ENCODE results near the gene PAX5.
"Not testable (repeated sequence)": the region's sequence is repeated elsewhere in the genome, so short reads cannot be mapped to it uniquely, and the experiment has no call there.

DNA sequence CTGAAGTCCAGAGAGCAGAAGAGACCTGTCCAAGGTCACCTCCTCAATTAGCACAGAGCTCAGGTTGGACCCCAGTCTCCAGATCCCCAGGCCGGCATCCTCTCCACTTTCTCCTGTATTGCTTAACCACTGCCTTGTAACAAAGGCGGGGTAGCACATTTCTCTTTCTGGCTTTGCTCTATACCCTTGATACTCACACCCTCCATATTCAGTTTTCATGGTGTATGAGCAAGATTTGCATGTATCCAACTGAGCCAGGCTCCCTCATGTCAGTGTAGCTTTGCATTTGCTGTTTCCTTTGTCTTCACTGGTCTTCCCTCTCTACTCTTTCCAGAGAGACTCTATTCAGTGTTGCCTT is 20.3 kb upstream of the PAX5 start:
- TF ChIP-seq, protein P1, sequence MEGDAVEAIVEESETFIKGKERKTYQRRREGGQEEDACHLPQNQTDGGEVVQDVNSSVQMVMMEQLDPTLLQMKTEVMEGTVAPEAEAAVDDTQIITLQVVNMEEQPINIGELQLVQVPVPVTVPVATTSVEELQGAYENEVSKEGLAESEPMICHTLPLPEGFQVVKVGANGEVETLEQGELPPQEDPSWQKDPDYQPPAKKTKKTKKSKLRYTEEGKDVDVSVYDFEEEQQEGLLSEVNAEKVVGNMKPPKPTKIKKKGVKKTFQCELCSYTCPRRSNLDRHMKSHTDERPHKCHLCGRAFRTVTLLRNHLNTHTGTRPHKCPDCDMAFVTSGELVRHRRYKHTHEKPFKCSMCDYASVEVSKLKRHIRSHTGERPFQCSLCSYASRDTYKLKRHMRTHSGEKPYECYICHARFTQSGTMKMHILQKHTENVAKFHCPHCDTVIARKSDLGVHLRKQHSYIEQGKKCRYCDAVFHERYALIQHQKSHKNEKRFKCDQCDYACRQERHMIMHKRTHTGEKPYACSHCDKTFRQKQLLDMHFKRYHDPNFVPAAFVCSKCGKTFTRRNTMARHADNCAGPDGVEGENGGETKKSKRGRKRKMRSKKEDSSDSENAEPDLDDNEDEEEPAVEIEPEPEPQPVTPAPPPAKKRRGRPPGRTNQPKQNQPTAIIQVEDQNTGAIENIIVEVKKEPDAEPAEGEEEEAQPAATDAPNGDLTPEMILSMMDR (IDR thresholded peaks at IDR 0.05), result not testable (repeated sequence)
- not testable (repeated sequence) for TF ChIP-seq EZH2 (IDR thresholded peaks at IDR 0.05; ENCODE audit: borderline replicate concordance, insufficient read depth, low read depth, low read length, poor library complexity, severe bottlenecking)

All from B cell (primary cell).